NCI-H345 (cell line): ENCODE results near the gene KRTAP5-4.
"Not testable (repeated sequence)": the region's sequence is repeated elsewhere in the genome, so short reads cannot be mapped to it uniquely, and the experiment has no call there.

Experiments used
- DNase-seq: peaks from one replicate; lab custom pipeline; 2025; lab: John Stamatoyannopoulos, UW

The KRTAP5-4 gene

GRCh38 chr11:1637628-1638027 is 15.7 kb upstream of the KRTAP5-4 start:
- DNase-seq, result no peak

- no peak for DNase-seq
These were observed 14.5 kb upstream of the KRTAP5-4 start for GRCh38 chr11:1636291-1636950.

- no peak for DNase-seq
These were observed 11.9 kb upstream of the KRTAP5-4 start for GRCh38 chr11:1633864-1634263.

- no peak for DNase-seq
These were observed 10.2 kb upstream of the KRTAP5-4 start for GRCh38 chr11:1632053-1632714.

GRCh38 chr11:1631066-1631568 is 9.2 kb upstream of the KRTAP5-4 start:
- DNase-seq, result no peak

GRCh38 chr11:1630271-1630670 is 8.3 kb upstream of the KRTAP5-4 start:
- no peak for DNase-seq

GRCh38 chr11:1629326-1630185 is 7.6 kb upstream of the KRTAP5-4 start, which contains the start of gene KRTAP5-5:
Gene KRTAP5-5, plus strand, starts transcription at chr11:1629775. Its CDS starts 66 bp downstream, at chr11:1629841.
- no peak for DNase-seq

GRCh38 chr11:1628506-1629325 is 6.8 kb upstream of the KRTAP5-4 start:
- DNase-seq, result peak; percentile 19

GRCh38 chr11:1625541-1625940 is 3.6 kb upstream of the KRTAP5-4 start:
- DNase-seq, result no peak

GRCh38 chr11:1624621-1625020 is 2.7 kb upstream of the KRTAP5-4 start:
- no peak for DNase-seq

- DNase-seq, result no peak
These were observed 1.8 kb upstream of the KRTAP5-4 start for GRCh38 chr11:1623716-1624115.

GRCh38 chr11:1619449-1619848 is 2.5 kb downstream of the KRTAP5-4 start:
- DNase-seq, result no peak

GRCh38 chr11:1618231-1618630 is 3.7 kb downstream of the KRTAP5-4 start:
- no peak for DNase-seq

GRCh38 chr11:1608363-1608762 is 13.6 kb downstream of the KRTAP5-4 start, which contains the start of gene KRTAP5-3:
Gene KRTAP5-3, minus strand, starts transcription at chr11:1608463. Its CDS starts 78 bp downstream, at chr11:1608385.
- peak; percentile 40 for DNase-seq

- DNase-seq, result not testable (repeated sequence)
These were observed 14.0 kb downstream of the KRTAP5-4 start for GRCh38 chr11:1607901-1608300.

GRCh38 chr11:1607156-1607845 is 14.6 kb downstream of the KRTAP5-4 start:
- DNase-seq, result not testable (repeated sequence)

- not testable (repeated sequence) for DNase-seq
These were observed 16.0 kb downstream of the KRTAP5-4 start for GRCh38 chr11:1605923-1606322.

- DNase-seq, result no peak
These were observed 17.2 kb downstream of the KRTAP5-4 start for GRCh38 chr11:1604711-1605110.

- DNase-seq, result no peak
These were observed 17.8 kb downstream of the KRTAP5-4 start for GRCh38 chr11:1604181-1604580.

- DNase-seq, result no peak
These were observed 18.3 kb downstream of the KRTAP5-4 start for GRCh38 chr11:1603629-1604028.

- not testable (repeated sequence) for DNase-seq
These were observed 20.3 kb downstream of the KRTAP5-4 start for GRCh38 chr11:1601663-1602062.
